Ovary (tissue), 3 donors: ENCODE measurements around the gene FMNL2.

Experiments
- CTCF ChIP-seq, 3 donors: fragments of 450-650 bp in 2 of 3; fragments of 200-600 bp in 1 of 3; IDR thresholded peaks; one replicate each; pipeline versions ENCODE4 v1.5.1 to v1.8.0; 2016 to 2022; ENCODE audit warnings: antibody characterized with exemption in 3 of 3, mild to moderate bottlenecking in 1 of 3
- EP300 ChIP-seq: sonication (generic); formaldehyde crosslinking; IDR thresholded peaks from one replicate; pipeline ENCODE4 v1.6.1; 2017; ENCODE audit warnings: antibody characterized with exemption
- POLR2A ChIP-seq: fragments of 450-650 bp; IDR thresholded peaks from one replicate; pipeline ENCODE4 v1.6.1; 2017; ENCODE audit warnings: antibody characterized with exemption, mild to moderate bottlenecking, moderate library complexity
- donor health status: DM: no; HTN: no; CAD: no.

DNA sequence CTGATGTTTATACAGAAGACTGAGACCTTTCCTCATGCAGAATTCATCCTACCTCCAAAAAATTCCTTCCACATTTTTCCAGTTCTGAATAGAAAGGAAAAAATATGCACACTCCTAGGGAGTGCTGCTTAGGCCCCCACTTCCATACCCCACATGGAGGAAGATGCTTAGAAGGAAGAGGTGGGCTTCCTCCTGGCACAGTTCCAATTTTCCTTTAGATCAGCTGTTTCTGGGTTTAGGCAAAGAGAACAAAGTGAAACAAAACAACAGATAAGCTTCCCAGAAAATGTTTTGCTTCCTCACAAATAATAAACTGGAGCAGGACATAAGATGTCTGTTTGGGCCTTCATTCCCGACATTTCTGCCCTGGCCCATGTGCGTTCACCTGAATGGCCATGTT lies 209.7 kb downstream of the FMNL2 start:
- TF ChIP-seq CTCF (IDR thresholded peaks at IDR 0.05) (no peak), POLR2A (no peak), EP300 (no peak)
